Heart left ventricle (tissue), 16 donors: ENCODE measurements around the gene IL20RB. TPM values are rescaled to one million over a fixed set of nuclear protein-coding genes. Genes with fewer than 3 reads are reported as not detected.

Experiments used
- ATAC-seq, 4 donors: fragments of 200-7000 bp; cut with Tn5 transposase; one replicate each; pipeline ENCODE4 v1.9.1; 2020 to 2022; ENCODE audit warnings: moderate library complexity in 4 of 4, mild to moderate bottlenecking in 3 of 4, moderate number of reproducible peaks in 1 of 4
- DNase-seq, 5 donors: peaks; one replicate each; pipeline ENCODE4 v3.0.0-alpha.2; 2020
- H3K27ac ChIP-seq, 12 donors: fragments of 200-600 bp; sonication (generic) in 4 of 12; one replicate each; pipeline versions ENCODE4 v1.5.0 to v1.8.0; 2016 to 2022; ENCODE audit warnings: mild to moderate bottlenecking in 2 of 12
- H3K27me3 ChIP-seq, 9 donors: fragments of 200-600 bp; sonication (generic) in 2 of 9; one replicate each; pipeline versions ENCODE4 v1.5.1 to v1.8.0; 2016 to 2022; ENCODE audit warnings: mild to moderate bottlenecking in 3 of 9
- H3K36me3 ChIP-seq, 9 donors: fragments of 200-600 bp; sonication (generic) in 2 of 9; one replicate each; pipeline versions ENCODE4 v1.5.0 to v1.8.0; 2018 to 2022; ENCODE audit warnings: mild to moderate bottlenecking in 2 of 9
- H3K4me1 ChIP-seq, 12 donors: fragments of 200-600 bp; sonication (generic) in 4 of 12; one replicate each; pipeline versions ENCODE4 v1.5.0 to v1.8.0; 2016 to 2022; ENCODE audit warnings: mild to moderate bottlenecking in 3 of 12
- H3K4me3 ChIP-seq, 12 donors: fragments of 200-600 bp; sonication (generic) in 4 of 12; one replicate each; pipeline versions ENCODE4 v1.5.0 to v1.8.0; 2017 to 2022; ENCODE audit warnings: mild to moderate bottlenecking in 9 of 12, moderate library complexity in 4 of 12
- H3K9me3 ChIP-seq, 12 donors: fragments of 200-600 bp; sonication (generic) in 4 of 12; one replicate each; pipeline versions ENCODE4 v1.5.0 to v1.8.0; 2016 to 2022; ENCODE audit warnings: mild to moderate bottlenecking in 1 of 12
- CTCF ChIP-seq, 12 donors: fragments of 200-600 bp; sonication (generic) in 4 of 12; IDR thresholded peaks; one replicate each; pipeline versions ENCODE4 v1.5.0 to v1.8.0; 2018 to 2022; ENCODE audit warnings: antibody characterized with exemption in 12 of 12, mild to moderate bottlenecking in 5 of 12
- POLR2A ChIP-seq, 2 donors: fragments of 450-650 bp; IDR thresholded peaks; one replicate each; pipeline ENCODE4 v1.6.1; 2017; ENCODE audit warnings: antibody characterized with exemption in 2 of 2, mild to moderate bottlenecking in 2 of 2, moderate library complexity in 2 of 2
- WGBS, 4 donors: extraction: QIAGEN DNeasy Blood & Tissue Kit in 2 of 4; methylation state at CpG; one replicate each; pipeline versions ENCODE4 v1.1.5 to v1.1.7; 2013 to 2018; 5-methylcytosine and 5-hydroxymethylcytosine counted together
- intact Hi-C, 10 donors: fragments of 100-400 bp; cut with DNase I; formaldehyde crosslinking; loops; one replicate each; pipeline versions ENCODE4 v1.11.1 to v1.14.2; 2022
- polyA plus RNA-seq, 2 donors: library from polyadenylated mRNA; stranded (reverse); fragments of 200-250 nt; gene quantifications; one replicate each; pipeline ENCODE4 v1.2.3, GENCODE V29; 2013
- total RNA-seq, 9 donors: library from RNA; depleted of rRNA in 2 of 9; stranded (reverse); fragments of >200 nt in 2 of 9; fragmentation: NEBNext Ultra II Directional in 3 of 9; extraction: Animal tissue kit (Norgen Biotek cat#: 25700) in 3 of 9; gene quantifications; one replicate each; pipeline versions ENCODE4 v1.1.0 to v1.2.4, GENCODE V29; 2016 to 2023
- donor health status: ischemic (EF 13 %, LVEDD 7.1; RV severe dilation, severe dysfunction).
- donor health status: healthy with polysubstance abuse.
- donor health status: DM: no; HTN: yes; CAD: no.
- donor health status: DM: no; HTN: no; CAD: no.
- donor health status: ischemic (EF 25% LVEDD 6.9; RV normal size, moderate dysfunction).
- donor health status: ischemic (EF 25% LVEDD 5.7; RV mildly dilated, moderate dysfunction).
- donor health status: healthy.
- donor health status: DM: yes; HTN: yes; CAD: no.
- donor health status: ischemic (EF 35%, LVEDD 5.7; RV mildly dilated, moderate dysfunction).
- donor health status: nonischemic (EF 11% LVEDD 7.7; RV severe dilation, severe dysfunction).
- donor health status: DM: yes; HTN: yes; CAD: no.
- donor health status: PGD.
- donor health status: ischemic (EF 29% LVEDD 5.4; RV normal size, mild dysfunction).
- donor health status: nonischemic (EF 23%, LVEDD 6.1; RV moderate dilation, normal function).

IL20RB gene
- total and polyA plus RNA-seq, 11 donors, result 0.14 to 1.1 (median 0.44) TPM

GRCh38 chr3:136956971-136957370, 812 bp upstream of the IL20RB start:
- Histone ChIP-seq H3K9me3 (no peaks in the 10 kb centered on the region), H3K36me3 (no peaks in the 10 kb centered on the region), H3K4me3 (no peak overlapping the region), H3K4me1 (peaks cover 0 to 9% (median 0%) of the 10 kb centered on the region in 12 donors), H3K27ac (no peak overlapping the region), H3K27me3 (no peaks in the 10 kb centered on the region)
- no peak for ATAC-seq
- no peak for DNase-seq
- TF ChIP-seq POLR2A (IDR thresholded peaks at IDR 0.05) (no peak), CTCF (IDR thresholded peaks at IDR 0.05) (no peak)
- 95 to 100% (median 99%) methylated on average over 2 of the region's 2 CpGs for WGBS, 4 donors
- intact Hi-C loops, result loop anchor here in 1 of 10 donors (10.0 kb wide), 1 partner anchor 58 kb away; no protein-coding TSS in a partner anchor

- ATAC-seq (no peak), DNase-seq (no peak)
- intact Hi-C loops, result loop anchor here in 1 of 10 donors (10.0 kb wide), 1 partner anchor 56 kb away; no protein-coding TSS in a partner anchor
- H3K27ac ChIP-seq, result no peak overlapping the region
- TF ChIP-seq POLR2A (IDR thresholded peaks at IDR 0.05), result no peak
- no peak for TF ChIP-seq CTCF (IDR thresholded peaks at IDR 0.05)
- no peaks in the 10 kb centered on the region for H3K9me3 ChIP-seq
- no peaks in the 10 kb centered on the region for H3K27me3 ChIP-seq
- H3K4me3 ChIP-seq, result no peak overlapping the region
- WGBS, 4 donors, result 57 to 71% (median 63%) methylated on average over 2 of the region's 2 CpGs
- no peaks in the 10 kb centered on the region for H3K36me3 ChIP-seq
- H3K4me1 ChIP-seq, result peaks cover 0 to 9% (median 0%) of the 10 kb centered on the region in 12 donors
Measured at GRCh38 chr3:136958939-136959338, 1.2 kb downstream of the IL20RB start.

GRCh38 chr3:136959599-136959998, 1.8 kb downstream of the IL20RB start:
- no peak overlapping the region for H3K4me3 ChIP-seq
- no peak for ATAC-seq
- 93 to 98% (median 96%) methylated on average over 6 of the region's 6 CpGs for WGBS, 4 donors
- DNase-seq, result no peak
- intact Hi-C loops, result loop anchor here in 1 of 10 donors (10.0 kb wide), 1 partner anchor 55 kb away; no protein-coding TSS in a partner anchor
- no peaks in the 10 kb centered on the region for H3K9me3 ChIP-seq
- no peaks in the 10 kb centered on the region for H3K27me3 ChIP-seq
- H3K4me1 ChIP-seq, result peaks cover 0 to 9% (median 0%) of the 10 kb centered on the region in 12 donors
- H3K27ac ChIP-seq, result no peak overlapping the region
- H3K36me3 ChIP-seq, result no peaks in the 10 kb centered on the region
- no peak for TF ChIP-seq CTCF (IDR thresholded peaks at IDR 0.05)
- TF ChIP-seq POLR2A (IDR thresholded peaks at IDR 0.05), result no peak

- no peaks in the 10 kb centered on the region for H3K27me3 ChIP-seq
- 79 to 94% (median 88%) methylated on average over 4 of the region's 4 CpGs for WGBS, 4 donors
- TF ChIP-seq CTCF (IDR thresholded peaks at IDR 0.05) (no peak), POLR2A (IDR thresholded peaks at IDR 0.05) (no peak)
- H3K4me3 ChIP-seq, result no peak overlapping the region
- intact Hi-C loops, result no loop called here
- H3K36me3 ChIP-seq, result no peaks in the 10 kb centered on the region
- H3K27ac ChIP-seq, result no peak overlapping the region
- DNase-seq (no peak), ATAC-seq (no peak)
- H3K4me1 ChIP-seq, result no peaks in the 10 kb centered on the region
- no peaks in the 10 kb centered on the region for H3K9me3 ChIP-seq
Measured at GRCh38 chr3:136960838-136961836, 3.4 kb downstream of the IL20RB start.
